ENCODE data around the gene ASB12.

ASB12 gene

GRCh38 chrX:64202808-64203325, 27.5 kb downstream of the ASB12 start:
- Histone ChIP-seq H3K9me3 (no peaks in the 10 kb centered on the region), H3K4me3 (ENCODE audit: low read depth, low read length) (no peak overlapping the region), H3K4me1 (peaks cover 3% of the 10 kb centered on the region; the same call in 1 of the 2 replicates), H3K36me3 (no peaks in the 10 kb centered on the region; the same call in 1 of the 2 replicates), H3K27me3 (no peaks in the 10 kb centered on the region)
- no peak for DNase-seq
- TF ChIP-seq CTCF (IDR thresholded peaks at IDR 0.05; ENCODE audit: low read depth, low read length), result no peak

- Histone ChIP-seq H3K4me3 (ENCODE audit: low read depth, low read length) (no peak overlapping the region), H3K36me3 (no peaks in the 10 kb centered on the region; the same call in 1 of the 2 replicates), H3K4me1 (peaks cover 3% of the 10 kb centered on the region; the same call in 1 of the 2 replicates), H3K27me3 (no peaks in the 10 kb centered on the region), H3K9me3 (no peaks in the 10 kb centered on the region)
- no peak for TF ChIP-seq CTCF (IDR thresholded peaks at IDR 0.05; ENCODE audit: low read depth, low read length)
- DNase-seq, result no peak
These were observed 32.4 kb downstream of the ASB12 start for GRCh38 chrX:64198036-64198435.

- no peak for DNase-seq
- H3K9me3 ChIP-seq, result no peaks in the 10 kb centered on the region
- H3K4me1 ChIP-seq, result no peaks in the 10 kb centered on the region
- no peak for TF ChIP-seq CTCF (IDR thresholded peaks at IDR 0.05; ENCODE audit: low read depth, low read length)
- peaks cover 8% of the 10 kb centered on the region for H3K36me3 ChIP-seq
- H3K4me3 ChIP-seq (ENCODE audit: low read depth, low read length), result no peak overlapping the region
- no peaks in the 10 kb centered on the region for H3K27me3 ChIP-seq
These were observed 33.8 kb downstream of the ASB12 start for GRCh38 chrX:64196606-64197005.

GRCh38 chrX:64195862-64196261, 34.5 kb downstream of the ASB12 start:
- TF ChIP-seq CTCF (IDR thresholded peaks at IDR 0.05; ENCODE audit: low read depth, low read length), result no peak
- Histone ChIP-seq H3K36me3 (peaks cover 12% of the 10 kb centered on the region), H3K4me1 (no peaks in the 10 kb centered on the region), H3K4me3 (ENCODE audit: low read depth, low read length) (no peak overlapping the region), H3K9me3 (no peaks in the 10 kb centered on the region), H3K27me3 (no peaks in the 10 kb centered on the region)
- DNase-seq, result no peak

- Histone ChIP-seq H3K4me3 (ENCODE audit: low read depth, low read length) (no peak overlapping the region), H3K27me3 (no peaks in the 10 kb centered on the region), H3K36me3 (peaks cover 12% of the 10 kb centered on the region), H3K9me3 (no peaks in the 10 kb centered on the region), H3K4me1 (no peaks in the 10 kb centered on the region)
- no peak for DNase-seq
- TF ChIP-seq CTCF (IDR thresholded peaks at IDR 0.05; ENCODE audit: low read depth, low read length), result no peak
These were observed 37.7 kb downstream of the ASB12 start for GRCh38 chrX:64192673-64193072.

- H3K4me1 ChIP-seq, result no peaks in the 10 kb centered on the region
- H3K27me3 ChIP-seq, result no peaks in the 10 kb centered on the region
- H3K36me3 ChIP-seq, result peaks cover 12% of the 10 kb centered on the region
- TF ChIP-seq CTCF (IDR thresholded peaks at IDR 0.05; ENCODE audit: low read depth, low read length), result no peak
- no peak for DNase-seq
- H3K9me3 ChIP-seq, result no peaks in the 10 kb centered on the region
- H3K4me3 ChIP-seq (ENCODE audit: low read depth, low read length), result no peak overlapping the region
These were observed 38.4 kb downstream of the ASB12 start for GRCh38 chrX:64192040-64192439.

All from BE2C (cell line).